Measurements from ENCODE around the gene CCSAP.
"Not testable (repeated sequence)": the region's sequence is repeated elsewhere in the genome, so short reads cannot be mapped to it uniquely, and the experiment has no call there.

Gene CCSAP

GRCh38 chr1:229383961-229384360, 41.1 kb upstream of the CCSAP start:
- Histone ChIP-seq H3K36me3 (no peaks in the 10 kb centered on the region), H3K4me3 (ENCODE audit: low read depth, low read length) (no peak overlapping the region), H3K27me3 (no peaks in the 10 kb centered on the region), H3K4me1 (peaks cover 7% of the 10 kb centered on the region; the same call in 1 of the 2 replicates), H3K9me3 (no peaks in the 10 kb centered on the region)
- no peak for TF ChIP-seq CTCF (IDR thresholded peaks at IDR 0.05; ENCODE audit: low read depth, low read length)
- DNase-seq: no peak

- no peaks in the 10 kb centered on the region for H3K9me3 ChIP-seq
- no peak for TF ChIP-seq CTCF (IDR thresholded peaks at IDR 0.05; ENCODE audit: low read depth, low read length)
- H3K27me3 ChIP-seq: no peaks in the 10 kb centered on the region
Observed at GRCh38 chr1:229383188-229383587, 40.3 kb upstream of the CCSAP start.

DNA sequence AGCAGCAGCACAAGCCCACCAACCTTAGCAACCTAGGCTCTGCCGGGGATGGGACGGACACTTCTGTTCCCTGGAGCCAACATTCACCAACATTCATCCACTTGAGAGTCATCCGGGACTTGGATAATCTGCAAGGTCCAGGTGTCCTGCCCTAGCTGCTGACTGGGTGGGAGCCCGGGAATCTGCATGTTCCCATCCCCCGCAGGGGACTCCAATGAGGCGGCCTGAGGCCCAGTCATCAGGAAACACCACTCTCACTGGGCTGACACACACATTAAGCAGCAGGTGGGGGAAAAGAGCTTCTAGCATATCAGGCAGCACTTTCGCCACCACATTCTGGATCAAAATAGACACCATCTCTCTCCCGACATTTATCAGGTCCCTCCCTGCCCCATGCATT, 38.4 kb upstream of the CCSAP start:
- no peaks in the 10 kb centered on the region for H3K9me3 ChIP-seq
- no peaks in the 10 kb centered on the region for H3K36me3 ChIP-seq
- peaks cover 7% of the 10 kb centered on the region; the same call in 1 of the 2 replicates for H3K4me1 ChIP-seq
- no peak overlapping the region for H3K4me3 ChIP-seq (ENCODE audit: low read depth, low read length)
- H3K27me3 ChIP-seq: no peaks in the 10 kb centered on the region
- DNase-seq: peak; percentile 18
- peak; percentile 27 for TF ChIP-seq CTCF (IDR thresholded peaks at IDR 0.05; ENCODE audit: low read depth, low read length)

More at GRCh38 chr1:229383188-229383587, 40.3 kb upstream of the CCSAP start:
- Histone ChIP-seq H3K4me3 (ENCODE audit: low read depth, low read length) (no peak overlapping the region), H3K4me1 (peaks cover 7% of the 10 kb centered on the region; the same call in 1 of the 2 replicates), H3K36me3 (no peaks in the 10 kb centered on the region)
- no peak for DNase-seq

GRCh38 chr1:229380536-229381160, 37.8 kb upstream of the CCSAP start:
- TF ChIP-seq CTCF (IDR thresholded peaks at IDR 0.05; ENCODE audit: low read depth, low read length): no peak
- Histone ChIP-seq H3K9me3 (no peaks in the 10 kb centered on the region), H3K27me3 (no peaks in the 10 kb centered on the region), H3K36me3 (no peaks in the 10 kb centered on the region), H3K4me1 (peaks cover 7% of the 10 kb centered on the region; the same call in 1 of the 2 replicates), H3K4me3 (ENCODE audit: low read depth, low read length) (no peak overlapping the region)
- DNase-seq: no peak

- no peak for TF ChIP-seq CTCF (IDR thresholded peaks at IDR 0.05; ENCODE audit: low read depth, low read length)
- H3K4me1 ChIP-seq: peaks cover 7% of the 10 kb centered on the region; the same call in 1 of the 2 replicates
- DNase-seq: no peak
- H3K27me3 ChIP-seq: no peaks in the 10 kb centered on the region
- no peak overlapping the region for H3K4me3 ChIP-seq (ENCODE audit: low read depth, low read length)
- no peaks in the 10 kb centered on the region for H3K9me3 ChIP-seq
- H3K36me3 ChIP-seq: no peaks in the 10 kb centered on the region
Observed at GRCh38 chr1:229379846-229380245, 37.0 kb upstream of the CCSAP start.

GRCh38 chr1:229378586-229379367, 35.9 kb upstream of the CCSAP start:
- H3K4me3 ChIP-seq (ENCODE audit: low read depth, low read length): no peak overlapping the region

GRCh38 chr1:229378035-229378434, 35.2 kb upstream of the CCSAP start:
- H3K4me3 ChIP-seq (ENCODE audit: low read depth, low read length); H3K27me3 ChIP-seq; DNase-seq; H3K36me3 ChIP-seq; H3K9me3 ChIP-seq; H3K4me1 ChIP-seq: not testable (repeated sequence)

More at GRCh38 chr1:229378586-229379367, 35.9 kb upstream of the CCSAP start:
- Histone ChIP-seq H3K36me3 (no peaks in the 10 kb centered on the region), H3K9me3 (no peaks in the 10 kb centered on the region), H3K27me3 (no peaks in the 10 kb centered on the region), H3K4me1 (peaks cover 7% of the 10 kb centered on the region; the same call in 1 of the 2 replicates)
- no peak for DNase-seq
- peak; percentile 15; the same call in 1 of the 2 replicates for TF ChIP-seq CTCF (IDR thresholded peaks at IDR 0.05; ENCODE audit: low read depth, low read length)
